ENCODE results near the gene LYPLAL1. TPM values are rescaled to one million over a fixed set of nuclear protein-coding genes. Genes with fewer than 3 reads are reported as not detected.

Gene LYPLAL1
- total and polyA plus RNA-seq, 2 donors from 2014 or later, result 50.9 to 116 TPM

- Histone ChIP-seq H3K36me3 (ENCODE audit: control insufficient read depth in 2 of 3, insufficient read depth in 3 of 3, low read length in 3 of 3) (peaks cover 0 to 2% (median 2%) of the 10 kb centered on the region in 3 donors), H3K9me3 (ENCODE audit: control insufficient read depth in 2 of 3, insufficient read depth in 1 of 3, low read length in 3 of 3) (no peaks in the 10 kb centered on the region), H3K9ac (ENCODE audit: low read length in 3 of 3) (peak overlapping the region in 1 of 3 donors; percentile 38), H3K27me3 (ENCODE audit: control insufficient read depth, insufficient read depth, low read length) (no peaks in the 10 kb centered on the region), H3K4me3 (ENCODE audit: low read length in 3 of 3) (peak overlapping the region in 2 of 3 donors; percentile 40 to 54), H3K4me1 (ENCODE audit: control insufficient read depth in 2 of 3, insufficient read depth in 2 of 3, low read depth in 1 of 3, low read length in 3 of 3) (peaks cover 0 to 18% (median 6%) of the 10 kb centered on the region in 3 donors), H3K27ac (ENCODE audit: low read depth in 2 of 2, low read length in 2 of 2) (peak overlapping the region; percentile 77 to 87)
- TF ChIP-seq CTCF (IDR thresholded peaks at IDR 0.05; ENCODE audit: borderline replicate concordance, extremely low read depth, insufficient read depth), result no peak
- DNase-seq, result no peak
- no peak for FAIRE-seq
- intact Hi-C loops (cut with DNase I), result no loop called here
Observed at GRCh38 chr1:219188331-219188803, 14.7 kb downstream of the LYPLAL1 start.

GRCh38 chr1:219189021-219189824 lies 15.5 kb downstream of the LYPLAL1 start:
- H3K27me3 ChIP-seq (ENCODE audit: control insufficient read depth, insufficient read depth, low read length), result no peaks in the 10 kb centered on the region
- FAIRE-seq, result no peak
- H3K9me3 ChIP-seq (ENCODE audit: control insufficient read depth in 2 of 3, insufficient read depth in 1 of 3, low read length in 3 of 3), result no peaks in the 10 kb centered on the region
- peak overlapping the region; percentile 19 to 87 for H3K27ac ChIP-seq (ENCODE audit: low read depth in 2 of 2, low read length in 2 of 2)
- H3K9ac ChIP-seq (ENCODE audit: low read length in 3 of 3), result no peak overlapping the region
- H3K4me3 ChIP-seq (ENCODE audit: low read length in 3 of 3), result peak overlapping the region in 2 of 3 donors; percentile 15 to 19
- intact Hi-C loops (cut with DNase I), result no loop called here
- DNase-seq, result peak in 1 of 5 donors; percentile 44
- peaks cover 0 to 18% (median 6%) of the 10 kb centered on the region in 3 donors for H3K4me1 ChIP-seq (ENCODE audit: control insufficient read depth in 2 of 3, insufficient read depth in 2 of 3, low read depth in 1 of 3, low read length in 3 of 3)
- H3K36me3 ChIP-seq (ENCODE audit: control insufficient read depth in 2 of 3, insufficient read depth in 3 of 3, low read length in 3 of 3), result peaks cover 0 to 2% (median 2%) of the 10 kb centered on the region in 3 donors
- no peak for TF ChIP-seq CTCF (IDR thresholded peaks at IDR 0.05; ENCODE audit: borderline replicate concordance, extremely low read depth, insufficient read depth)

- peaks cover 0 to 3% (median 2%) of the 10 kb centered on the region in 3 donors for H3K36me3 ChIP-seq (ENCODE audit: control insufficient read depth in 2 of 3, insufficient read depth in 3 of 3, low read length in 3 of 3)
- DNase-seq, result no peak
- H3K27me3 ChIP-seq (ENCODE audit: control insufficient read depth, insufficient read depth, low read length), result no peaks in the 10 kb centered on the region
- no peak overlapping the region for H3K9ac ChIP-seq (ENCODE audit: low read length in 3 of 3)
- intact Hi-C loops (cut with DNase I), result no loop called here
- H3K27ac ChIP-seq (ENCODE audit: low read depth in 2 of 2, low read length in 2 of 2), result peak overlapping the region in 1 of 2 donors; percentile 38
- H3K4me3 ChIP-seq (ENCODE audit: low read length in 3 of 3), result no peak overlapping the region
- no peak for TF ChIP-seq CTCF (IDR thresholded peaks at IDR 0.05; ENCODE audit: borderline replicate concordance, extremely low read depth, insufficient read depth)
- FAIRE-seq, result peak; percentile 38
- no peaks in the 10 kb centered on the region for H3K9me3 ChIP-seq (ENCODE audit: control insufficient read depth in 2 of 3, insufficient read depth in 1 of 3, low read length in 3 of 3)
- H3K4me1 ChIP-seq (ENCODE audit: control insufficient read depth in 2 of 3, insufficient read depth in 2 of 3, low read depth in 1 of 3, low read length in 3 of 3), result peaks cover 0 to 18% (median 6%) of the 10 kb centered on the region in 3 donors
Observed at GRCh38 chr1:219189952-219190351, 16.3 kb downstream of the LYPLAL1 start.

Data from kidney (tissue), 14 donors.